Left colon (tissue), 2 donors: ENCODE measurements around the gene IFRD1. TPM values are rescaled to one million over a fixed set of nuclear protein-coding genes. Genes with fewer than 3 reads are reported as not detected.

Experiments
- ATAC-seq: fragments of 200-7000 bp; cut with Tn5 transposase; one replicate; pipeline ENCODE4 v1.9.1; 2020; ENCODE audit warnings: mild to moderate bottlenecking, moderate library complexity
- DNase-seq, 2 donors: peaks; one replicate each; pipeline ENCODE4 v3.0.0-alpha.2; 2020
- intact Hi-C, 2 donors: fragments of 100-400 bp; cut with DNase I in 1 of 2; cut with micrococcal nuclease in 1 of 2; formaldehyde crosslinking; loops; one replicate each; pipeline versions ENCODE4 v1.11.2 to v1.14.0; 2022; cut with DNase I, micrococcal nuclease
- long read RNA-seq: library from polyadenylated mRNA; unstranded; transcript quantifications from one replicate; pipeline ENCODE4 v2.0.0, GENCODE V29; 2021
- total RNA-seq, 2 donors: library from RNA; stranded (reverse); fragmentation: NEBNext Ultra II Directional; extraction: Animal tissue kit (Norgen Biotek cat#: 25700); gene quantifications; one replicate each; pipeline ENCODE4 v1.2.1, GENCODE V29; 2021
- donor health status: DM: no; HTN: no; CAD: no.
- donor health status: DM: yes; HTN: yes; CAD: no.

Gene IFRD1
- 10 to 100 TPM; 32.9 to 60.6 TPM for total RNA-seq
- long read RNA-seq, transcript IFRD1-202 (12 exons, 2,290 nt) = major isoform, 23 of 30 reads
- long read RNA-seq, partial matches to known transcripts = 2 of 30 reads
- long read RNA-seq, other reads (novel, unspliced or antisense) = 4 of 30 reads

GRCh38 chr7:112449902-112450806, at the start of gene IFRD1:
Gene IFRD1, plus strand, starts transcription at chr7:112450460. Its CDS starts 229 bp downstream, at chr7:112450689.
- intact Hi-C loops = no loop called here
- ATAC-seq (peak; percentile 83), DNase-seq (peak; percentile 99)

GRCh38 chr7:112404321-112404720, 45.9 kb upstream of the IFRD1 start:
- intact Hi-C loops = no loop called here
- DNase-seq = no peak
- ATAC-seq = no peak

- ATAC-seq (no peak), DNase-seq (no peak)
- intact Hi-C loops = no loop called here
These were observed 45.0 kb upstream of the IFRD1 start for GRCh38 chr7:112405286-112405685.

- ATAC-seq (no peak), DNase-seq (no peak)
- intact Hi-C loops = no loop called here
These were observed 43.0 kb upstream of the IFRD1 start for GRCh38 chr7:112407261-112407660.

DNA sequence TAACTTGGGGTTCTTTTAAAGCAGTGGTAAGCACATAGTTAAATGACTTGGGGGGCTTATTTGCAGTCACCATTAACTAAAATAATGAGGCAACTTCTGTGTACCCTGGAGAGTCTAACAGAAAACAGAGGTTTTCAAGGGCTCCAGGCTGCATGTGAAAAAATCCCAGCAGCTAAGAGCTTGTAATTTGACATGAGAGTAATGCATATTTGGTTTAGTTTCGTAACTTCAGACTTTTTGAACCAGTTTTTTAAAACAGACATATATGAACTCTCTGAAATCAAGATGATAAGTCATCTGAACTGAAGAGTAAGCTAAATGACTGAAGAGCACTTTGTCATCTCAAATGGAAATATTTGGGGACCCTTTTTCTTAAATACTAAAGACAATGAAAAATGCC, 40.2 kb upstream of the IFRD1 start:
- ATAC-seq = no peak
- no peak for DNase-seq
- intact Hi-C loops = no loop called here

- intact Hi-C loops = no loop called here
- DNase-seq = peak in 1 of 2 donors; percentile 15
- ATAC-seq = peak; percentile 69
These were observed 39.0 kb upstream of the IFRD1 start for GRCh38 chr7:112411186-112411795.

DNA sequence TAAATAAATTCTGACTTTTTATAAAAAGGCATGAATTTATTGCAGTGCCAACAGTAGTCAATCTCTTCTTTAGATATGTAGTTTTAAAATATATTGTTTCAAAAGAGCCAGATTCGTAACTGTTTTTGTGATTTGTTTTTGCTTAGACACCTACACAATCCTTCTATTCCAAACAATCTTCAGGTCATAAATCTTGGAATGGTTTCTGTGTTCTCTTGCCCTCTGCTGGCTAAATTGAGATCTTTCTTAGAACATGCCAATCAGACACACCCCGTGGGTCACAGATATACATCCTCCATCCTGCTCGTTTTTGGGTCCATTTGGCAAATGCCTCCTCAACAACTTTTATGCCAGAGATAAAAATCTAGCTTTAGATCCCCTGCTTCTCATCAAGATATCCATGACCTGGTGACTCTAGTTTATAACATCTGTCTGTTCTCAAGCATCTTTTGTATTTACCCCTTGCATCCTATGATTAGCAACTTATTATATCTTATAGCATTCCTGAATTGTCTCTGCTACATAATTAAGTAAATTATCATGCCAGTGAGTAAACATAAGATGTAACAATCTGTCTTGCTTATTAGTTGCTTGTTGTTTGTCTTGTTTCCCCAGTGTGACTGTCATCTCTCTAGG, 35.3 kb upstream of the IFRD1 start:
- intact Hi-C loops = no loop called here
- DNase-seq (no peak), ATAC-seq (peak; percentile 88)

DNA sequence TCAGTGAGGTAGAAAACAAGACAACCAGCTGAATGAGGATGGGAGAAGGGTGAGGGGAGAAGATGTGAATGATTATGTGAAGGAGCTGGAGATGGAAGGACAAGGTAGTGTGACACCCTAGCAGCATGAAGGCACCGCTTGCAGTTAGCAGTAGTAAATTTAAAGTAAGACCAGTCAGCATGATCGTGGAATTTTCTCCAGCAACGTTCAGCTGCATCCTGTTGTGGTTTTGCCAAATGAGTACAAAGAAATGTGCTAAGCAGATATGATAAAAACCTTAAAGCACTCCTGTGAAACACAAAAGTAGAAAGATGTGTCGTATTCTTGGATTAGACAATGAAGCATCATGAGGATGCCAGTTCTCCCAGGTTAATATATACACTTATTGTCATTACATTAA, 34.1 kb upstream of the IFRD1 start:
- intact Hi-C loops = no loop called here
- ATAC-seq (no peak), DNase-seq (no peak)

DNA sequence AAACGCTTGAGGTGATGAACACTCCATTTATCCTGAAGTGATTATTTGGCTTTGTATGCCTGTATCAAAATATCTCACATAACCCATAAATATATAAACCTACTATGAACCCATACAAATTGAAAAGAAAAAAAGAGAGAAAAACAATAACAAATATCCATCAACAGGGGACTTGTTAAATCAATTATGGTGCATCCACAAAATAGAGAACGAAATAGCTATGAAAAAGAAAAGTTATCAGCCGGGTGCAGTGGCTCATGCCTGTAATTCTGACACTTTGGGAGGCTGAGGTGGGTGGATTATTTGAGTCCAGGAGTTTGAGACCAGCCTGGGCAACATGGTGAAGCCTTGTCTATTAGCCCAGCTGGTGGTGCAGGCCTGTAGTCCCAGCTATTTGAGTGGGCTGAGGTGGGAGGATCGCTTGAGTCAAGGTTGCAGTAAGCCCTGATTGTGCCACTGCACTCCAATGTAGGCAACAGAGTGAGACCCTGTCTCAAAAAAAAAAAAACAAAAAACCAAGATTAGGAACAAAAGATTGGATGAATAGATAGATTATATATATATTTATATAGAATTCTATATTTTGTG, 30.6 kb upstream of the IFRD1 start:
- ATAC-seq (no peak), DNase-seq (no peak)
- intact Hi-C loops = no loop called here

DNA sequence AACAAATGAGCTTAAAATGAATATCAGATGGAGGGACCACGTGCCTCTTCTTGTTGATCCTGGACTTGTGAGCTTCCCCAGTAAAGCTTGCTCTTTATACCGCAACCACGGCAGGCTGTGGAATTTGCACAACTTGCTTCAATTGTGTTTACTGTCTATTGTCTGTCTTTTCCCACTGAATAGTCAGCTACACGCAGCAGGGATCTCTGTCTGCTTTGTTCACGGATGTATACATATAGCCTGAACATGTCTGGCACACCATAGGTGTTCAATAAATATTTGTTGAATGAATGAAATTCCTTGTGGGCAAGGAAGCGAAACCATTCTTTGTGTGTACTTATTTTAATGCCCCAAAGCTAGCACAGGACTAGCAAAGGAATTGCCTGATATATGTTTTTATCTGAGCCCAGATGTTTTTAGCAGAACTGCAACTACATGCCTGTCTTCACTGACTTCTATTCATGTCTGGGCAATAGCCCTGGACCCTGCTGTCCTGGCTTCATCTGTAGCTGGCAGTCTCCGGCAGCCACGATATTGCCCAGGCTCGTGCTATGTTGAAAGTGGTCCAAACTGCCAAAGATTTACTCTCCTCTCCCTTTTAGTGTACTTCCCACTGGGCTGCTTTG, 29.9 kb upstream of the IFRD1 start:
- intact Hi-C loops = no loop called here
- DNase-seq (no peak), ATAC-seq (no peak)

DNA sequence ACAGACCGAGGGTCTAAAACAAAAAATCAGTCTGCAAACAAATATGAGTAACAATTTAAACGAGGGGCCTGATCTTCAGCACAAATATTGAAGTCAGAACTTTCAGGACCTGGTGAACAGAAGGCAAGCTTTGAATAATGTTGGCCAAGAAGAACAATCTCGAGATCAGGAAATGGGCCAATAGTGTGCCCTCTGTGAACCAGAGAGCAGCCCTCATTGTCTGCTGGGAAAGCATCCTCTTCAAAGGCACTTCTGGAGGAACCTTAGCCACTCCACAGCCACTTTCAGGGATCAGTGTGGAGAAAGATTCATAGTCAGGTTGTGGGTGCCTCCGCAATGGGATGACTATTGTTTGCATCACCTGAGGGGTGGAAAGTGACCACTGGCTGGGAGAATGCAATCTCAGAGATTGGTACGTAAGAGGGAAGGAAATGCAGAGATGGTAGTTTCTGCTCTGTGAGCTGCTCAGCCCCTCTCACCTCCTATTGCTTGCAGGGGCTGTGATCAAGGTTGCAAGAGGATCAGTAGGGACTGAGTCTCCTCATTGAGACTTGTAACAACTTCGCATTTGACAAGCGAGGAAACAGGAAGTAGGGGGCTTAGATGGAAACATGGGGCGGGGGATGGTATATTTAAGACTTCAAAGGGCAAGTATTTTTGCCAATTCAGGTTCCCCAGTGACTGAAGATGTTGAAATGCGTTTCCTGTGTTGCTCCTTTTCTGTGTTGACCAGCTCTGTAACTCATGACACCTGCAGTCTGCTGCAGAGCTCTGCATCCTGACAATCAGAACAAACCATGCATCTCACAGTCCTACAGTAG, 28.4 kb upstream of the IFRD1 start:
- no peak for ATAC-seq
- intact Hi-C loops = no loop called here
- no peak for DNase-seq

GRCh38 chr7:112422842-112423496, 27.3 kb upstream of the IFRD1 start:
- DNase-seq = peak; percentile 50 to 67
- intact Hi-C loops = no loop called here
- ATAC-seq = peak; percentile 88

GRCh38 chr7:112423987-112424386, 26.3 kb upstream of the IFRD1 start:
- intact Hi-C loops = no loop called here
- no peak for DNase-seq
- ATAC-seq = no peak

- DNase-seq = no peak
- no peak for ATAC-seq
- intact Hi-C loops = no loop called here
These were observed 22.3 kb upstream of the IFRD1 start for GRCh38 chr7:112427984-112428383.

- no peak for DNase-seq
- intact Hi-C loops = no loop called here
- ATAC-seq = no peak
These were observed 21.5 kb upstream of the IFRD1 start for GRCh38 chr7:112428715-112429114.

GRCh38 chr7:112430649-112431048, 19.6 kb upstream of the IFRD1 start:
- no peak for ATAC-seq
- no peak for DNase-seq
- intact Hi-C loops = no loop called here

DNA sequence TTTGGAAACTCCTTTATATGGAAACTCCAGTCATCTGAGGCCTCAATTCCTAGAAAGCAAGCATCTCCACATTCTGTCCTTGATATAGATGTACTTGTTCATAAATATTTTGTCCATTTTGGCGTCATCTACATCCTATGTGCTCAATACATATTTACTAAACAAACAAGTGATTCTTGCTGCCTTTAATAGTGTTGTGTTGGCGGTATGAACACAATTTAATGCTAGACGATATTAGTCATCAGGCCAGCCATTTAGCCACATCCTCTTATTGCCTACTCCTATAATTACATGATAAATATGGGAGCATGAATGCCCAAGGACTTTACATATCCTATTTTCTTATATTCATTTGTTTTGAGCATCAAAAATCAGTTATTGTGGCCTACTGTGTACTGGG, 18.5 kb upstream of the IFRD1 start:
- no peak for DNase-seq
- intact Hi-C loops = no loop called here
- no peak for ATAC-seq

DNA sequence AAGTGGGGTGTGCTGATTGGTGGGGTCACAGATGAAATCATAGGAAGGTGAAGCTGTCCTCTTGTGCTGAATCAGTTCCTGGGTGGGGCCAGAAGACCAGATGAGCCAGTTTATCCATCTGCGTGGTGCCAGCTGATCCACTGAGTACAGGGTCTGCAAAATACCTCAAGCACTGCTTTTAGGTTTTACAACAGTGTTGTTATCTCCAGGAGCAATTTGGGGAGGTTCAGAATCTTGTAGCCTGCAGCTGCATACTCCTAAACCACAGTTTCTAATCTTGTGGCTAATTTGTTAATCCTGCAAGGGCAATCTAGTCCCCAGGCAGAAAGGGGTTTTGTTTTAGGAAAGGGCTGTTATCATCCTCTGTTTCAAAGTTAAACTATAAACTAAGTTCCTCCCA, 17.0 kb upstream of the IFRD1 start:
- intact Hi-C loops = no loop called here
- no peak for DNase-seq
- no peak for ATAC-seq
